ENCODE measurements around the gene KIRREL1.

The KIRREL1 gene

GRCh38 chr1:158122833-158123388 lies 129.5 kb downstream of the KIRREL1 start:
- in situ Hi-C loops (cut with HindIII; ENCODE audit: low sequenced_read_pairs) = loop anchor here (10.0 kb wide), 1 partner anchor 158 kb away; no protein-coding TSS in a partner anchor

DNA sequence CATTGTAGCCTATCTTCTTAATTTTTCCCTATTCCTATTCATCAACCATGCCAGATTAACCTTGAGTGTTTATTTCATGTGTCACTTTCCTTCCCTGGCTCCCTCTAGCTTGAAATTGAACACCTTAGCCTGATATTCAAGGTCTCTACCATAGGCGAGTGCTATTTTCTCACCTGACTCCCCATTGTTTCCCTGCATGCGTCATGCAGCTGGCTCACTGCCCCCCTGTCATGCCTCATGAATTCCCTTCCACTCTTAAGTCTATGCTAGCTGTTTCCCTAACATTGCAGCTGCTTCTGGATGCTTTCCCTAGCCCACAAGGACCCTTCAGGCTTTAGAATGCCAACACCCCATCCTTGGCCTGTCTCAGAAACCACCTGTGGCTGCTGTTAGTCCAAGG lies 130.6 kb downstream of the KIRREL1 start:
- in situ Hi-C loops (cut with HindIII; ENCODE audit: low sequenced_read_pairs) = loop anchor here (10.0 kb wide), 1 partner anchor 159 kb away; no protein-coding TSS in a partner anchor

GRCh38 chr1:158124999-158125398 lies 131.6 kb downstream of the KIRREL1 start:
- in situ Hi-C loops (cut with HindIII; ENCODE audit: low sequenced_read_pairs) = loop anchor here (10.0 kb wide), 1 partner anchor 160 kb away; no protein-coding TSS in a partner anchor

DNA sequence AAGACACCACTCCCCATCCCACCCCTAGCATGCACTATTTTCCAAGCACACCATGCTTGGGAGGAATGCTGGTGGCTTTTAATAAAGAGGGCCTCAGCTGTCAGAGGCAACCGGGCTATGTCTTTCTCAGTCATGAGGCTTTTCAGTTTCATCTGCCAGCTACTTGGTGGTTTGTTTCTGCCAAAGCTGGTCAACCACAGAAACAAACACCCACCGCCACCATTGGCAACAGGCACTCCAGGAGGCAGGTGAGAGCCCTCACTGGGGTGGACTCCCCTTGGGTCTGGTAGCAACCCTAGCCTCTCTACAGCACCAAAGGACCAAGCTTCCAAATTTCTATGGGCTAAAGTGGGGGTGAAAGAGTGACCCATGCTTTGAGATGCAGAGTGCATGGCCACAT lies 133.0 kb downstream of the KIRREL1 start:
- in situ Hi-C loops (cut with HindIII; ENCODE audit: low sequenced_read_pairs) = loop anchor here (10.0 kb wide), 1 partner anchor 162 kb away; no protein-coding TSS in a partner anchor

DNA sequence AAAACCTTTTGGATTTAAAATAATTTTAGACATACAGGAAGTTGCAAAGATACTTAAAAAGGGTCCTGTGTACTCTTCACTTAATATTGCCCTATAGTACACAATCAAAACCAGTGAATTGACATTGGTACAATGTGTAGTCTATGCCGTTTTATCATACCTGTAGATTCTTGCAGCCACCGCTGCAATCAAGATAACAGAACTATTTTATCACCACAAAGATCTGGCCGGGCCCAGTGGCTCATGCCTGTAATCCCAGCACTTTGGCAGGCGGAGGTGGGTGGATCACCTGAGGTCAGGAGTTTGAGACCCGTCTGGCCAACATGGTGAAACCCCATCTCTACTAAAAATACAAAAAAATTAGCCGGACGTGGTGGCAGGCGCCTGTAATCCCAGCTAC lies 135.1 kb downstream of the KIRREL1 start:
- in situ Hi-C loops (cut with HindIII; ENCODE audit: low sequenced_read_pairs) = loop anchor here (10.0 kb wide), 1 partner anchor 164 kb away; no protein-coding TSS in a partner anchor

- in situ Hi-C loops (cut with HindIII; ENCODE audit: low sequenced_read_pairs) = no loop called here
Measured at GRCh38 chr1:158131217-158131616, 137.8 kb downstream of the KIRREL1 start.

DNA sequence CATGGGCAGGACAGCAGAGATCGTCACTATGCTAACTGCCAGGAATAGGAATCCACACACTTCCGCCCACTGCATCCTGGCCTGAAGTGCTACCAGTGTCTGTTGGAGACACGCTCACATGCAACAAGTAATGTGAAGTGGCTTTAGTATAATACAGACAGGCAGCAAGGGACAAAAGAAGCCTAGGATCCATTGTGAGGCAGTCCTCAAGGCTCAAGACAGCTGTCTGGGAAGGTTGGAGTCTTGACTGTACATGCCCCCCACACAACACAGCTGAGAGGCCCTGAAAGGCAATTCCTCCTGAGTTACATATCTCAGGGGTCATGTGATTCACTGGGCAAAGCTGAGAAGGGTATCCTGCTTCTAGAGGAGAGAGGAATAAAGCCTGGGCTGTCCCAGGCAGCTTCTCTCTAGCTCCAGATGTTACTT lies 147.3 kb downstream of the KIRREL1 start:
- in situ Hi-C loops (cut with HindIII; ENCODE audit: low sequenced_read_pairs) = no loop called here

- in situ Hi-C loops (cut with HindIII; ENCODE audit: low sequenced_read_pairs) = no loop called here
Measured at GRCh38 chr1:158145173-158145719, 151.8 kb downstream of the KIRREL1 start.

DNA sequence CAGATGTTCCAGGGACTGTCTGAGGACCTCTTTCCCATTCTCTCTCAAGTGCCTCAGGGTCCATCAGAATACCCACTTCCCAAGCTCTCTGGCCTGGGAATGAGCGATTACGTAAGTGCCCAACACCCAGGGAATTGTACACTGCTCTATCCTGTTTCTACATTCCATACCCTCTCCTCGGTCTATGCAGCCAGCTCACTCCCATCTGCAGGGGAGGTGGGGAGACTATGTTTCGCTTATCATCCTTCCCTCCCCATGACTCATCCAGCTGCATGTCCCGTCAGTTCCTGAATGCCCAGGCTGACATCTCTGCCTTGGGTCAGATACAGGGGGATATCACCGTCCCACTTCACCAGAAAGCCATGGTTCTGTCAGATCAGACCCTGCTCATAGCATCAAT lies 152.7 kb downstream of the KIRREL1 start:
- in situ Hi-C loops (cut with HindIII; ENCODE audit: low sequenced_read_pairs) = no loop called here

- in situ Hi-C loops (cut with HindIII; ENCODE audit: low sequenced_read_pairs) = no loop called here
Measured at GRCh38 chr1:158146739-158147138, 153.3 kb downstream of the KIRREL1 start.

DNA sequence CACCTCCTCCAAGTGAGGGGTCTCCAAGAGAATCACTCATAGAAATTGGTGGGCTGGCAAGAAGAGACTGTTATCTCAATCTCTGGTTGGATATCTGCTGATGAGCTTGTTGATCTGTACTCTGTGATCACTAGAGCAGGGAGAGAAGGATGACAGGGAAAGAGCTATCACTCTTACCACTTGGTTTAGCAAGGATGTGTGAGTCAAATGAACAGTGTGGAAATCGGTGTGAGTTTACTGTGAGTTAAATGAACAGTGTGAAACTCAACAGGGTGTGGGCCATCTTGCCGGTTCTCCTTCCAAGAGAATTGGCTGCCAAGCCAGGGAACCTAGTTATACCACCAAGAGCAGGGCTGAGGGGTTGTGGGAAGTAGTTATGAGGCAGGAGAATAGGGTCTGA lies 154.0 kb downstream of the KIRREL1 start:
- in situ Hi-C loops (cut with HindIII; ENCODE audit: low sequenced_read_pairs) = no loop called here

DNA sequence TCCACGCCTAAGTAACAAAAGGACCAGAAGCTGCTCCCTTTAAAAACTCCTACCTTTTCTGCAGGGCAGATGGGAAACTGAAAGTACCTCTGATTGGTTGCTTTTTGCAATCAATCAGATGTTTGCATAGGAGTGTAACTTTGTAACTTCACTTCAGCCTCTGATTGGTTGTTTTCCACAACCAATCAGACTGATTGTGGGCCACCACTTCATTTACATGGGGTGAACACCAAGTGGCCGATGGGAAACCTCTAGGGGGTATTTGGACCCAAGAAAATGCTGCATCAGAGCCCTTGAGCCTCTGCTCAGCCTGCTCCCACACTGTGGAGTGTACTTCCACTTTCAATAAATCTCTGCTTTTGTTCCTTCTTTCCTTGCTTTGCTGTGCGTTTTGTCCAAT lies 154.4 kb downstream of the KIRREL1 start:
- in situ Hi-C loops (cut with HindIII; ENCODE audit: low sequenced_read_pairs) = no loop called here

DNA sequence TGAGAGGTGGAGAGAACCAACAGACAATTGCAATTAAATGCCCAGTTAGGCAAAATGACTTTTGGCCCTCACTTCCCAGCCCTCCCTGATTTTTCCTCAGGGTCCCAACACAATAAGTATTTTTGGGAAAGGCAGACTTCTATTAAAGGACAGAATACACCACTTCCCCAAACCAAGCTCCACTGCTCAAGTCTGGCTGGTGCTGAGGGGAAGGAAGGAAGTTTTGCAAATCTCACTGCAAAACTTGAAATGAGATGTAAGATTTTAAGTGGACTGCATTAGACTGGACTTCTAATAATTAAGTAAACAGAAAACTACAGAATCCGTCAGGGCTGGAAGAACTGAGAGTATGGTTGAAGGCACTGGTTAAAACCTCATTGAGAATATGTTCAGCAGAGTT lies 155.0 kb downstream of the KIRREL1 start:
- in situ Hi-C loops (cut with HindIII; ENCODE audit: low sequenced_read_pairs) = no loop called here

DNA sequence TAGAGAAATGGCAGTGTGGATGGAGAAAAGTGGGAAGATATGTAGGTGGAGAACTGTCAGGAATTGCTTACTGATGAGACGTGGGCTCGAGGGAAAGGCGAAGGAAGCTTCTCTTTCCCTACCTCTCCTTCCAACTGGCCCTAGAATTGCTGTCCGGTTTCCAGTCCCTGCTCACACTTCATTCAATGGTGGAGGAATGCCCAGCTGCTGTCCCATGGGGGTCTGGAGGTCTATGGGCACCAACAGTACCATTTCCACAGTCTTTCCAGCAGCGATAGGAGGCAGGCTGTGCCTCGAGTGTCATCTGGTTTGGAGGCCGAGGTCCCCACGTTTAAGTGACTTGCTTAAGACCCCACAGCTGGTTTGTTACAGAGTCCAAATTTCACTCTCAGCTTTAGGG lies 155.7 kb downstream of the KIRREL1 start:
- in situ Hi-C loops (cut with HindIII; ENCODE audit: low sequenced_read_pairs) = no loop called here
